ENCODE data around the gene FAM78A.
"Not testable (repeated sequence)": the region's sequence is repeated elsewhere in the genome, so short reads cannot be mapped to it uniquely, and the experiment has no call there.

The FAM78A gene

GRCh38 chr9:131214876-131215275 is 61.4 kb downstream of the FAM78A start:
- Histone ChIP-seq H2AFZ (ENCODE audit: insufficient read depth, low read length, poor library complexity) (no peak overlapping the region), H4K12ac (ENCODE audit: low read depth, low read length) (no peak overlapping the region), H3K4me2 (ENCODE audit: low read length) (no peak overlapping the region), H3K18ac (ENCODE audit: low read length) (no peak overlapping the region), H2BK12ac (ENCODE audit: low read length) (no peak overlapping the region), H3K4ac (ENCODE audit: low read depth, low read length) (no peak overlapping the region), H3K79me2 (ENCODE audit: control insufficient read depth, insufficient read depth, low read length, poor library complexity) (no peaks in the 10 kb centered on the region), H3K9ac (ENCODE audit: low read length) (no peak overlapping the region), H2BK5ac (ENCODE audit: low read depth, low read length, poor library complexity) (no peak overlapping the region), H3K36me3 (ENCODE audit: control insufficient read depth in 1 of 2, insufficient read depth in 2 of 2, low read length in 2 of 2) (peaks cover 3 to 11% of the 10 kb centered on the region in 2 experiments), H3K14ac (ENCODE audit: low read length) (no peak overlapping the region), H3K4me3 (ENCODE audit: low read depth, low read length) (no peak overlapping the region), H3K27me3 (ENCODE audit: insufficient read depth, low read length) (no peaks in the 10 kb centered on the region), H2BK120ac (ENCODE audit: insufficient read depth, low read length, poor library complexity) (no peak overlapping the region), H4K91ac (ENCODE audit: low read depth, low read length) (no peak overlapping the region), H3K4me1 (ENCODE audit: control insufficient read depth in 1 of 2, insufficient read depth in 2 of 2, low read length in 2 of 2) (no peaks in the 10 kb centered on the region), H3K9me3 (ENCODE audit: insufficient read depth, low read depth, low read length) (no peaks in the 10 kb centered on the region), H2AK5ac (ENCODE audit: low read length) (no peak overlapping the region), H4K8ac (ENCODE audit: low read depth, low read length) (no peak overlapping the region), H3K23ac (ENCODE audit: low read length) (no peak overlapping the region), H3K79me1 (ENCODE audit: low read length) (no peaks in the 10 kb centered on the region), H3K27ac (ENCODE audit: low read depth, low read length) (no peak overlapping the region)
- no CpG with 5 or more reads among the region's 4 CpGs for WGBS (ENCODE audit: extremely low coverage, insufficient coverage, insufficient read length)
- DNase-seq = no peak

DNA sequence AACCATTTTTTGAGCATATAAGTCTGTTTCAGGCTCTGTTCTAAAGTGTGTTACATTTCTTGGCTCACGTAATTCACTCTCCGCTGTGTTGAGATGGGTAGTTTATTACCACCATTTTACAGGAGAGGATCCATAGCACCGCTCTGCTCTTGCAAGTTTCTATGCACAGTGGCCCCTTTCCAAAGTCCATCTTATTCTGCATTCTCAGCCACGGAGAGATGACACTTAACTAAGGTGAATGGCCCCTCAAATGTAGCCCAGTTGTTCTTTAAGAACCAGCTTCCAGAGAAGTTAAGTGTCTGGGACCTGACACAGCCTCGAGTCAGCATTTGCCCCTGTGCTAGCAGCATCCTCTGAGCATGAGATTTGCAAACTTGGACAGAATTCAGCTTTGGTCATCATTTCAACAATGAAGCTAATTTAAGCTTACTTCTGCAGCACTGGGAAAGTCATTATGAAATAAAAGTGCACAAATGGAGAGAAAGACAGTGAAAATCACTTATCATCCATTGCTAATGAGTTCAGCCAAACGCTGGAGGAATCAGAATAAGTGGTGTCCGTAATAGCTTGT is 61.9 kb downstream of the FAM78A start:
- H2BK5ac ChIP-seq (ENCODE audit: low read depth, low read length, poor library complexity) = no peak overlapping the region
- H3K9me3 ChIP-seq (ENCODE audit: insufficient read depth, low read depth, low read length) = no peaks in the 10 kb centered on the region
- no peak overlapping the region for H2AK5ac ChIP-seq (ENCODE audit: low read length)
- H3K4me1 ChIP-seq (ENCODE audit: control insufficient read depth in 1 of 2, insufficient read depth in 2 of 2, low read length in 2 of 2) = no peaks in the 10 kb centered on the region
- no peak overlapping the region for H3K4ac ChIP-seq (ENCODE audit: low read depth, low read length)
- H2BK12ac ChIP-seq (ENCODE audit: low read length) = no peak overlapping the region
- H3K18ac ChIP-seq (ENCODE audit: low read length) = no peak overlapping the region
- H3K14ac ChIP-seq (ENCODE audit: low read length) = no peak overlapping the region
- WGBS (ENCODE audit: extremely low coverage, insufficient coverage, insufficient read length) = no CpG with 5 or more reads among the region's 7 CpGs
- H4K12ac ChIP-seq (ENCODE audit: low read depth, low read length) = no peak overlapping the region
- H3K4me2 ChIP-seq (ENCODE audit: low read length) = no peak overlapping the region
- no peak overlapping the region for H2AFZ ChIP-seq (ENCODE audit: insufficient read depth, low read length, poor library complexity)
- no peak overlapping the region for H3K9ac ChIP-seq (ENCODE audit: low read length)
- no peak overlapping the region for H2BK120ac ChIP-seq (ENCODE audit: insufficient read depth, low read length, poor library complexity)
- no peak overlapping the region for H4K8ac ChIP-seq (ENCODE audit: low read depth, low read length)
- no peak overlapping the region for H3K27ac ChIP-seq (ENCODE audit: low read depth, low read length)
- H3K23ac ChIP-seq (ENCODE audit: low read length) = no peak overlapping the region
- no peaks in the 10 kb centered on the region for H3K79me2 ChIP-seq (ENCODE audit: control insufficient read depth, insufficient read depth, low read length, poor library complexity)
- no peaks in the 10 kb centered on the region for H3K79me1 ChIP-seq (ENCODE audit: low read length)
- DNase-seq = no peak
- H3K4me3 ChIP-seq (ENCODE audit: low read depth, low read length) = no peak overlapping the region
- peaks cover 3 to 10% of the 10 kb centered on the region in 2 experiments for H3K36me3 ChIP-seq (ENCODE audit: control insufficient read depth in 1 of 2, insufficient read depth in 2 of 2, low read length in 2 of 2)
- no peaks in the 10 kb centered on the region for H3K27me3 ChIP-seq (ENCODE audit: insufficient read depth, low read length)
- no peak overlapping the region for H4K91ac ChIP-seq (ENCODE audit: low read depth, low read length)

GRCh38 chr9:131211920-131212319 is 64.4 kb downstream of the FAM78A start:
- H3K4me3 ChIP-seq (ENCODE audit: low read depth, low read length); H3K79me1 ChIP-seq (ENCODE audit: low read length); H2BK12ac ChIP-seq (ENCODE audit: low read length); H3K23ac ChIP-seq (ENCODE audit: low read length); H4K12ac ChIP-seq (ENCODE audit: low read depth, low read length); H3K27ac ChIP-seq (ENCODE audit: low read depth, low read length); H2AFZ ChIP-seq (ENCODE audit: insufficient read depth, low read length, poor library complexity); H3K18ac ChIP-seq (ENCODE audit: low read length); H3K27me3 ChIP-seq (ENCODE audit: insufficient read depth, low read length); H3K14ac ChIP-seq (ENCODE audit: low read length); H2AK5ac ChIP-seq (ENCODE audit: low read length); H3K4ac ChIP-seq (ENCODE audit: low read depth, low read length); DNase-seq; H3K4me1 ChIP-seq (ENCODE audit: control insufficient read depth in 1 of 2, insufficient read depth in 2 of 2, low read length in 2 of 2); H4K8ac ChIP-seq (ENCODE audit: low read depth, low read length); H3K9me3 ChIP-seq (ENCODE audit: insufficient read depth, low read depth, low read length); H3K4me2 ChIP-seq (ENCODE audit: low read length); H3K79me2 ChIP-seq (ENCODE audit: control insufficient read depth, insufficient read depth, low read length, poor library complexity); H3K9ac ChIP-seq (ENCODE audit: low read length); H2BK5ac ChIP-seq (ENCODE audit: low read depth, low read length, poor library complexity); H4K91ac ChIP-seq (ENCODE audit: low read depth, low read length); H2BK120ac ChIP-seq (ENCODE audit: insufficient read depth, low read length, poor library complexity): not testable (repeated sequence)
- no CpG with 5 or more reads among the region's 4 CpGs for WGBS (ENCODE audit: extremely low coverage, insufficient coverage, insufficient read length)
- H3K36me3 ChIP-seq (ENCODE audit: control insufficient read depth in 1 of 2, insufficient read depth in 2 of 2, low read length in 2 of 2) = peaks cover 7 to 12% of the 10 kb centered on the region in 2 experiments
